Endothelial cell of umbilical vein (primary cell): Measurements from ENCODE around the gene PBX3. TPM values are rescaled to one million over a fixed set of nuclear protein-coding genes. Genes with fewer than 3 reads are reported as not detected.

Experiments
- BruUV-seq: library from RNA; stranded (reverse); fragments of 400-500 nt; replicated peaks from 2 replicates; lab custom pipeline; 2021; lab: Mats Ljungman, UMichigan
- CTCF ChIA-PET: fragments of 300-600, 350-600 bp; sonication (Branson Sonifier 250); formaldehyde crosslinking; loops from one replicate; lab custom pipeline; 2021; ENCODE audit warnings: antibody characterized with exemption, inconsistent platforms; lab: Charles Lee
- POLR2A ChIA-PET: fragments of 300-600, 350-600 bp; sonication (Branson Sonifier 250); formaldehyde crosslinking; loops from one replicate; lab custom pipeline; 2021; ENCODE audit warnings: antibody characterized with exemption, inconsistent platforms; lab: Charles Lee
- DNase-seq: peaks from one replicate; pipeline ENCODE4 v3.0.0-alpha.2; 2011; ENCODE audit warnings: low read depth, low spot score
- FAIRE-seq: peaks from 2 replicates; lab custom pipeline; 2011; peaks lifted over from hg19 to GRCh38; lab: Jason Lieb, UNC
- H2AFZ ChIP-seq: 2 replicates; pipeline ENCODE4 v1.6.0; 2012; ENCODE audit warnings: low read depth, low read length, control low read depth, inconsistent platforms
- H3K27ac ChIP-seq: 2 replicates; pipeline ENCODE4 v1.5.1; 2011; ENCODE audit warnings: low read depth, mild to moderate bottlenecking, control low read depth, low read length, moderate library complexity; ENCODE audit not compliant: insufficient read depth
- H3K27me3 ChIP-seq, 2 experiments: 2 replicates each; pipeline versions ENCODE4 v1.6.0 to v1.6.1; 2011; ENCODE audit warnings: low read length in 2 of 2, mixed read lengths in 1 of 2; ENCODE audit not compliant: control insufficient read depth in 2 of 2, insufficient read depth in 2 of 2
- H3K36me3 ChIP-seq, 2 experiments: 2 replicates in 1 of 2; 3 replicates in 1 of 2; pipeline ENCODE4 v1.5.1; 2011; ENCODE audit warnings: low read length in 2 of 2, mild to moderate bottlenecking in 1 of 2, moderate library complexity in 1 of 2; ENCODE audit not compliant: control insufficient read depth in 2 of 2, insufficient read depth in 2 of 2; ENCODE audit errors: extremely low read depth in 1 of 2
- H3K4me1 ChIP-seq: 3 replicates; pipeline ENCODE4 v1.5.1; 2011; ENCODE audit warnings: mild to moderate bottlenecking, low read length; ENCODE audit not compliant: control insufficient read depth, insufficient read depth; ENCODE audit errors: extremely low read depth
- H3K4me2 ChIP-seq: 2 replicates; pipeline ENCODE4 v1.6.1; 2011; ENCODE audit warnings: low read length, control low read depth, mixed read lengths; ENCODE audit not compliant: insufficient read depth
- H3K4me3 ChIP-seq, 3 experiments: fragments of 200-600 bp in 1 of 3; sonication (generic), shearing (Covaris generic) in 1 of 3; replicated peaks in 1 of 3; 2 replicates each; pipeline ENCODE4 v1.5.1; 2011 to 2016; ENCODE audit warnings: control low read depth in 3 of 3, low read length in 3 of 3, mild to moderate bottlenecking in 2 of 3, inconsistent platforms in 1 of 3, low read depth in 1 of 3, moderate library complexity in 1 of 3; ENCODE audit not compliant: insufficient read depth in 1 of 3
- H3K79me2 ChIP-seq: 2 replicates; pipeline ENCODE4 v1.6.0; 2012; ENCODE audit warnings: low read length, inconsistent platforms; ENCODE audit not compliant: control insufficient read depth, insufficient read depth
- H3K9ac ChIP-seq: replicated peaks from 2 replicates; pipeline ENCODE3; 2011; ENCODE audit warnings: low read length, control low read depth; ENCODE audit not compliant: insufficient read depth; ENCODE audit errors: extremely low read depth
- H3K9me1 ChIP-seq: replicated peaks from 3 replicates; pipeline ENCODE4 v1.6.0; 2011; ENCODE audit warnings: mild to moderate bottlenecking, low read length; ENCODE audit not compliant: control insufficient read depth, insufficient read depth; ENCODE audit errors: extremely low read depth
- H3K9me3 ChIP-seq: replicated peaks from 2 replicates; pipeline ENCODE4 v1.5.1; 2012; ENCODE audit warnings: low read length, inconsistent platforms; ENCODE audit not compliant: control insufficient read depth, insufficient read depth
- H4K20me1 ChIP-seq: replicated peaks from 2 replicates; pipeline ENCODE3; 2011; ENCODE audit warnings: mild to moderate bottlenecking, low read length; ENCODE audit not compliant: control insufficient read depth, insufficient read depth; ENCODE audit errors: extremely low read depth
- EZH2 ChIP-seq: IDR thresholded peaks from 2 replicates; pipeline ENCODE4 v1.6.1; 2012; ENCODE audit warnings: borderline replicate concordance, low read depth, mild to moderate bottlenecking, moderate library complexity, low read length, inconsistent platforms; ENCODE audit not compliant: severe bottlenecking
- FOS ChIP-seq: IDR thresholded peaks from 2 replicates; pipeline ENCODE4 v1.6.1; 2011; ENCODE audit warnings: mild to moderate bottlenecking, low read length, moderate library complexity, borderline replicate concordance; ENCODE audit not compliant: insufficient read depth
- GATA2 ChIP-seq: IDR thresholded peaks from 2 replicates; pipeline ENCODE4 v1.7.0; 2011; ENCODE audit warnings: low read depth, mild to moderate bottlenecking, moderate library complexity, mixed read lengths, low read length; ENCODE audit not compliant: insufficient read length, insufficient read depth
- JUN ChIP-seq: IDR thresholded peaks from 2 replicates; pipeline ENCODE4 v1.6.1; 2011; ENCODE audit warnings: borderline replicate concordance, low read depth; ENCODE audit not compliant: insufficient read length, insufficient read depth
- MAX ChIP-seq: IDR thresholded peaks from 2 replicates; pipeline ENCODE4 v1.6.1; 2011; ENCODE audit not compliant: insufficient read depth, insufficient read length
- MYC ChIP-seq: IDR thresholded peaks from one replicate; pipeline ENCODE4 v1.6.1; 2011; ENCODE audit warnings: mild to moderate bottlenecking, low read depth, low read length
- POLR2A ChIP-seq: IDR thresholded peaks from 2 replicates; pipeline ENCODE4 v1.6.1; 2012; ENCODE audit warnings: low read depth, mild to moderate bottlenecking, control low read depth, low read length
- POLR2AphosphoS5 ChIP-seq: IDR thresholded peaks from 2 replicates; pipeline ENCODE4 v1.6.1; 2012; ENCODE audit warnings: low read depth, mild to moderate bottlenecking, control low read depth, low read length, moderate library complexity; ENCODE audit not compliant: insufficient read depth
- dilution Hi-C: fragments of 300-500 bp; cut with MboI; formaldehyde crosslinking; loops from one replicate; pipeline ENCODE4 v1.15.0; 2019; ENCODE audit warnings: low sequenced_read_pairs; ENCODE audit not compliant: extremely low pct_ligation_motif_present
- intact Hi-C: fragments of 100-400 bp; cut with micrococcal nuclease; formaldehyde crosslinking; loops from one replicate; pipeline ENCODE4 v1.10.0; 2022
- polyA plus RNA-seq, 4 experiments: library from polyadenylated mRNA; depleted of rRNA in 3 of 4; stranded (reverse) in 3 of 4; unstranded in 1 of 4; fragments of >200 nt; gene quantifications; 2 replicates each; pipeline versions ENCODE4 v1.2.1 to v1.2.3, GENCODE V29; 2011 to 2012; ENCODE audit warnings: missing spikeins in 1 of 4
- total RNA-seq: library from RNA; stranded (reverse); gene quantifications from 2 replicates; pipeline ENCODE4 v1.2.3, GENCODE V29; 2021
- TF ChIP-seq, protein P1 (sequence below), 2 donors: IDR thresholded peaks; 1 replicate in 1 of 2; 2 replicates in 1 of 2; pipeline ENCODE4 v1.5.1; 2011; ENCODE audit warnings: low read length in 2 of 2, mild to moderate bottlenecking in 2 of 2, moderate library complexity in 2 of 2, control low read depth in 1 of 2, inconsistent platforms in 1 of 2, low read depth in 1 of 2; ENCODE audit not compliant: insufficient read depth in 1 of 2; ENCODE audit errors: extremely low read depth in 1 of 2

The PBX3 gene
- total and polyA plus RNA-seq, 2 donors (not counting 3 experiments of a cell fraction or from before 2014, with no cell fraction given), result 18.8 to 42.0 TPM

DNA sequence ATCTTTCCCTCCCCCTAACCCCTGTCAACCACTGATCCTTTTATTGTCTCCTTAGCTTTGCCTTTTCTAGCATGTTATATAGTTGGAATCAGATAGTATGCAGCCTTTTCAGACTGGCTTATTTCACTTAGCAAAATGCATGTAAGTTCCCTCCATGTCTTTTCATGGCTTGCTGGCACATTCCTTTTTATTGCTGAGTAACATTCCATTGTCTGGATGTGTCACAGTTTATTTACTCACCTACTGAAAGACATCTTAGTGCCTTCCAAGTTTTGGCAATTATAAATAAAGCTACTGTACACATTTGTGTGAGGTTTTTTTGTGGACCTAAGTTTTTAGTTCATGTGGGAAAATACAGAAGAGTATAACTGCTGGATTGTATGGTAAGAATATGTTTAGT lies 230.1 kb downstream of the PBX3 start:
- intact Hi-C loops, result no loop called here
- FAIRE-seq (no peak), DNase-seq (no peak)
- CTCF ChIA-PET, result no interaction called here
- Histone ChIP-seq H3K4me1 (no peaks in the 10 kb centered on the region), H3K9me1 (no peaks in the 10 kb centered on the region), H3K9ac (no peak overlapping the region), H3K36me3 (no peaks in the 10 kb centered on the region), H3K9me3 (no peaks in the 10 kb centered on the region), H3K27me3 (peaks cover 3 to 4% of the 10 kb centered on the region in 2 experiments), H4K20me1 (no peaks in the 10 kb centered on the region), H3K4me3 (no peak overlapping the region), H3K4me2 (no peak overlapping the region), H3K79me2 (no peaks in the 10 kb centered on the region), H3K27ac (no peak overlapping the region), H2AFZ (no peak overlapping the region)
- dilution Hi-C loops, result no loop called here
- BruUV-seq, result no TSS peak
- POLR2A ChIA-PET, result no interaction called here
- TF ChIP-seq FOS, result no peak
- TF ChIP-seq, protein P1, sequence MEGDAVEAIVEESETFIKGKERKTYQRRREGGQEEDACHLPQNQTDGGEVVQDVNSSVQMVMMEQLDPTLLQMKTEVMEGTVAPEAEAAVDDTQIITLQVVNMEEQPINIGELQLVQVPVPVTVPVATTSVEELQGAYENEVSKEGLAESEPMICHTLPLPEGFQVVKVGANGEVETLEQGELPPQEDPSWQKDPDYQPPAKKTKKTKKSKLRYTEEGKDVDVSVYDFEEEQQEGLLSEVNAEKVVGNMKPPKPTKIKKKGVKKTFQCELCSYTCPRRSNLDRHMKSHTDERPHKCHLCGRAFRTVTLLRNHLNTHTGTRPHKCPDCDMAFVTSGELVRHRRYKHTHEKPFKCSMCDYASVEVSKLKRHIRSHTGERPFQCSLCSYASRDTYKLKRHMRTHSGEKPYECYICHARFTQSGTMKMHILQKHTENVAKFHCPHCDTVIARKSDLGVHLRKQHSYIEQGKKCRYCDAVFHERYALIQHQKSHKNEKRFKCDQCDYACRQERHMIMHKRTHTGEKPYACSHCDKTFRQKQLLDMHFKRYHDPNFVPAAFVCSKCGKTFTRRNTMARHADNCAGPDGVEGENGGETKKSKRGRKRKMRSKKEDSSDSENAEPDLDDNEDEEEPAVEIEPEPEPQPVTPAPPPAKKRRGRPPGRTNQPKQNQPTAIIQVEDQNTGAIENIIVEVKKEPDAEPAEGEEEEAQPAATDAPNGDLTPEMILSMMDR (IDR thresholded peaks at IDR 0.05; ENCODE audit: extremely low read depth in 1 of 2, insufficient read depth in 1 of 2, low read depth in 1 of 2, low read length in 2 of 2), result no peak
- TF ChIP-seq POLR2AphosphoS5, result no peak
- TF ChIP-seq EZH2, result no peak
- TF ChIP-seq GATA2, result no peak
- no peak for TF ChIP-seq POLR2A
- no peak for TF ChIP-seq MYC
- no peak for TF ChIP-seq JUN
- no peak for TF ChIP-seq MAX
